ENCODE data around the gene BATF. TPM values are rescaled to one million over a fixed set of nuclear protein-coding genes. Genes with fewer than 3 reads are reported as not detected.

BATF gene
- total RNA-seq, 1 experiment from 2014 or later = not detected

DNA sequence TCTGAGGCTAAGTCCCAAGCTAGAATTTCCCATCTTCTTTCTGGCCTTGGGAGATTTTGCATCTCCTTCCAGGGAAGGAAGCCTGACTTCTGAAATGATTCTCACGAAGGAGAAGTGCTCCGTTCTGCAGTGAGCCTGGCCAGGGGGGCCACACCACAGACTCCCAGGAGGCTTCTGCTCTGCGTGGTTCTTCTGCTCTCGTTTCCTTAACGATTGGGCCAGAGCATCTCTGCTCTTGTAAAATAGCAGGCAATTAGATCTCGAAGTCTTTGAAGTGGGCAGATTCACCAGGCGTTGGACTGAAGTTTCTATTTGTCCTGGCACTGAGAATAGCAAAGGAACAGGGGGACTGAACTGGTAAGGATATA lies 6.7 kb upstream of the BATF start:
- Histone ChIP-seq H3K4me3 (ENCODE audit: low read depth in 2 of 2, low read length in 2 of 2) (no peak overlapping the region; a peak in 1 of 4 replicates), H3K27me3 (ENCODE audit: control insufficient read depth, insufficient read depth, low read length) (no peaks in the 10 kb centered on the region), H3K4me1 (ENCODE audit: control insufficient read depth, insufficient read depth, low read length) (no peaks in the 10 kb centered on the region), H3K9me3 (ENCODE audit: control insufficient read depth, insufficient read depth, low read depth, low read length) (no peaks in the 10 kb centered on the region), H3K36me3 (ENCODE audit: control insufficient read depth, insufficient read depth, low read length) (no peaks in the 10 kb centered on the region), H3K27ac (ENCODE audit: low read length) (no peak overlapping the region)
- ChIA-PET POLR2A (no interaction called here), CTCF (interaction anchor here (0.6 kb wide), 1 partner anchor 17 kb away, joined by 5 read pairs; no protein-coding TSS in a partner anchor)
- no TSS peak for BruUV-seq (replicated peaks)
- in situ Hi-C loops (cut with HindIII; ENCODE audit: low pct_unique_long_range_greater_than_20kb, low sequenced_read_pairs) = no loop called here
- DNase-seq (ENCODE audit: low read depth, low spot score) = no peak
- intact Hi-C loops (cut with micrococcal nuclease; ENCODE audit: unreplicated experiment) = no loop called here
- TF ChIP-seq, protein P1, sequence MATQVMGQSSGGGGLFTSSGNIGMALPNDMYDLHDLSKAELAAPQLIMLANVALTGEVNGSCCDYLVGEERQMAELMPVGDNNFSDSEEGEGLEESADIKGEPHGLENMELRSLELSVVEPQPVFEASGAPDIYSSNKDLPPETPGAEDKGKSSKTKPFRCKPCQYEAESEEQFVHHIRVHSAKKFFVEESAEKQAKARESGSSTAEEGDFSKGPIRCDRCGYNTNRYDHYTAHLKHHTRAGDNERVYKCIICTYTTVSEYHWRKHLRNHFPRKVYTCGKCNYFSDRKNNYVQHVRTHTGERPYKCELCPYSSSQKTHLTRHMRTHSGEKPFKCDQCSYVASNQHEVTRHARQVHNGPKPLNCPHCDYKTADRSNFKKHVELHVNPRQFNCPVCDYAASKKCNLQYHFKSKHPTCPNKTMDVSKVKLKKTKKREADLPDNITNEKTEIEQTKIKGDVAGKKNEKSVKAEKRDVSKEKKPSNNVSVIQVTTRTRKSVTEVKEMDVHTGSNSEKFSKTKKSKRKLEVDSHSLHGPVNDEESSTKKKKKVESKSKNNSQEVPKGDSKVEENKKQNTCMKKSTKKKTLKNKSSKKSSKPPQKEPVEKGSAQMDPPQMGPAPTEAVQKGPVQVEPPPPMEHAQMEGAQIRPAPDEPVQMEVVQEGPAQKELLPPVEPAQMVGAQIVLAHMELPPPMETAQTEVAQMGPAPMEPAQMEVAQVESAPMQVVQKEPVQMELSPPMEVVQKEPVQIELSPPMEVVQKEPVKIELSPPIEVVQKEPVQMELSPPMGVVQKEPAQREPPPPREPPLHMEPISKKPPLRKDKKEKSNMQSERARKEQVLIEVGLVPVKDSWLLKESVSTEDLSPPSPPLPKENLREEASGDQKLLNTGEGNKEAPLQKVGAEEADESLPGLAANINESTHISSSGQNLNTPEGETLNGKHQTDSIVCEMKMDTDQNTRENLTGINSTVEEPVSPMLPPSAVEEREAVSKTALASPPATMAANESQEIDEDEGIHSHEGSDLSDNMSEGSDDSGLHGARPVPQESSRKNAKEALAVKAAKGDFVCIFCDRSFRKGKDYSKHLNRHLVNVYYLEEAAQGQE (IDR thresholded peaks at IDR 0.05; ENCODE audit: insufficient read depth in 1 of 2, low read depth in 2 of 2, low read length in 1 of 2) = no peak
- no peak for TF ChIP-seq TCF7L2 (IDR thresholded peaks at IDR 0.05; ENCODE audit: low read depth, low read length)
- TF ChIP-seq, protein P2, sequence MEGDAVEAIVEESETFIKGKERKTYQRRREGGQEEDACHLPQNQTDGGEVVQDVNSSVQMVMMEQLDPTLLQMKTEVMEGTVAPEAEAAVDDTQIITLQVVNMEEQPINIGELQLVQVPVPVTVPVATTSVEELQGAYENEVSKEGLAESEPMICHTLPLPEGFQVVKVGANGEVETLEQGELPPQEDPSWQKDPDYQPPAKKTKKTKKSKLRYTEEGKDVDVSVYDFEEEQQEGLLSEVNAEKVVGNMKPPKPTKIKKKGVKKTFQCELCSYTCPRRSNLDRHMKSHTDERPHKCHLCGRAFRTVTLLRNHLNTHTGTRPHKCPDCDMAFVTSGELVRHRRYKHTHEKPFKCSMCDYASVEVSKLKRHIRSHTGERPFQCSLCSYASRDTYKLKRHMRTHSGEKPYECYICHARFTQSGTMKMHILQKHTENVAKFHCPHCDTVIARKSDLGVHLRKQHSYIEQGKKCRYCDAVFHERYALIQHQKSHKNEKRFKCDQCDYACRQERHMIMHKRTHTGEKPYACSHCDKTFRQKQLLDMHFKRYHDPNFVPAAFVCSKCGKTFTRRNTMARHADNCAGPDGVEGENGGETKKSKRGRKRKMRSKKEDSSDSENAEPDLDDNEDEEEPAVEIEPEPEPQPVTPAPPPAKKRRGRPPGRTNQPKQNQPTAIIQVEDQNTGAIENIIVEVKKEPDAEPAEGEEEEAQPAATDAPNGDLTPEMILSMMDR (IDR thresholded peaks at IDR 0.05) = no peak
- TF ChIP-seq SIN3A (IDR thresholded peaks at IDR 0.05; ENCODE audit: borderline replicate concordance, insufficient read depth, low read depth, low read length) = no peak
- TF ChIP-seq POLR2AphosphoS5 (IDR thresholded peaks at IDR 0.05; ENCODE audit: low read depth, low read length) = no peak
- ATAC-seq = no peak

- CTCF ChIA-PET = interaction anchor here (0.8 kb wide), 1 partner anchor 131 kb away, joined by 10 read pairs; no protein-coding TSS in a partner anchor
- H3K9me3 ChIP-seq (ENCODE audit: control insufficient read depth, insufficient read depth, low read depth, low read length) = no peaks in the 10 kb centered on the region
- TF ChIP-seq POLR2AphosphoS5 (IDR thresholded peaks at IDR 0.05; ENCODE audit: low read depth, low read length) (no peak), TCF7L2 (IDR thresholded peaks at IDR 0.05; ENCODE audit: low read depth, low read length) (no peak)
- TF ChIP-seq, protein P2 (IDR thresholded peaks at IDR 0.05) = peak; percentile 41
- DNase-seq (ENCODE audit: low read depth, low spot score) (peak; percentile 32), ATAC-seq (peak; percentile 51; the same call in 1 of the 2 replicates)
- in situ Hi-C loops (cut with HindIII; ENCODE audit: low pct_unique_long_range_greater_than_20kb, low sequenced_read_pairs) = no loop called here
- H3K27me3 ChIP-seq (ENCODE audit: control insufficient read depth, insufficient read depth, low read length) = no peaks in the 10 kb centered on the region
- H3K36me3 ChIP-seq (ENCODE audit: control insufficient read depth, insufficient read depth, low read length) = no peaks in the 10 kb centered on the region
- no TSS peak for BruUV-seq (replicated peaks)
- intact Hi-C loops (cut with micrococcal nuclease; ENCODE audit: unreplicated experiment) = no loop called here
- no peaks in the 10 kb centered on the region for H3K4me1 ChIP-seq (ENCODE audit: control insufficient read depth, insufficient read depth, low read length)
- no peak overlapping the region for H3K27ac ChIP-seq (ENCODE audit: low read length)
- no peak overlapping the region for H3K4me3 ChIP-seq (ENCODE audit: low read depth in 2 of 2, low read length in 2 of 2)
- POLR2A ChIA-PET = interaction anchor here (0.7 kb wide), 1 partner anchor 517 kb away, joined by 3 read pairs; no protein-coding TSS in a partner anchor
Observed at GRCh38 chr14:75518625-75519024, 3.6 kb upstream of the BATF start.
